GM23338 (cell line): ENCODE measurements around the gene ERC2. TPM values are rescaled to one million over a fixed set of nuclear protein-coding genes. Genes with fewer than 3 reads are reported as not detected.

Experiments
- ATAC-seq: fragments of 200-7000 bp; cut with Tn5 transposase; 3 replicates; pipeline ENCODE4 v1.9.1; 2020
- DNase-seq: peaks from one replicate; pipeline ENCODE4 v3.0.0-alpha.2; 2015; ENCODE audit warnings: low spot score
- H2AFZ ChIP-seq: fragments of 200-600 bp; sonication (generic); 2 replicates; pipeline ENCODE4 v1.8.0; 2016; ENCODE audit warnings: antibody characterized with exemption, mild to moderate bottlenecking, moderate library complexity
- H3F3A ChIP-seq: fragments of 200-600 bp; sonication (generic); replicated peaks from 2 replicates; pipeline ENCODE4 v1.8.0; 2017; ENCODE audit warnings: antibody characterized with exemption, mixed run types, low read depth
- H3K27ac ChIP-seq: fragments of 200-600 bp; sonication (generic); 2 replicates; pipeline ENCODE4 v1.6.1; 2016; ENCODE audit warnings: low read depth
- H3K27me3 ChIP-seq: fragments of 200-600 bp; sonication (generic); 2 replicates; pipeline ENCODE4 v1.8.0; 2016; ENCODE audit warnings: mild to moderate bottlenecking, mixed run types, moderate library complexity; ENCODE audit not compliant: insufficient read depth
- H3K36me3 ChIP-seq: fragments of 200-600 bp; sonication (generic); 2 replicates; pipeline ENCODE4 v1.8.0; 2016; ENCODE audit warnings: mild to moderate bottlenecking; ENCODE audit not compliant: insufficient read depth
- H3K4me1 ChIP-seq: fragments of 200-600 bp; sonication (generic); 2 replicates; pipeline ENCODE4 v1.8.0; 2016; ENCODE audit warnings: mild to moderate bottlenecking, moderate library complexity; ENCODE audit not compliant: insufficient read depth
- H3K4me2 ChIP-seq: fragments of 200-600 bp; sonication (generic); 2 replicates; pipeline ENCODE4 v1.7.1; 2017; ENCODE audit warnings: mixed run types
- H3K4me3 ChIP-seq: fragments of 200-600 bp; sonication (generic); 2 replicates; pipeline ENCODE4 v1.6.1; 2016; ENCODE audit warnings: mixed run types
- H3K79me2 ChIP-seq: fragments of 200-600 bp; sonication (generic); replicated peaks from 2 replicates; pipeline ENCODE4 v1.8.0; 2017; ENCODE audit warnings: mild to moderate bottlenecking; ENCODE audit not compliant: insufficient read depth
- H3K9me2 ChIP-seq: fragments of 200-600 bp; sonication (generic); 2 replicates; pipeline ENCODE4 v1.8.0; 2017; ENCODE audit not compliant: insufficient read depth
- H4K20me1 ChIP-seq: fragments of 200-600 bp; sonication (generic); replicated peaks from 2 replicates; pipeline ENCODE4 v1.8.0; 2017; ENCODE audit warnings: mild to moderate bottlenecking; ENCODE audit not compliant: insufficient read depth
- H3K27ac Mint-ChIP-seq: 2 replicates; pipeline ENCODE4 v1.8.0; 2020; ENCODE audit warnings: inconsistent platforms, mild to moderate bottlenecking, moderate library complexity, mixed read lengths
- H3K27me3 Mint-ChIP-seq: 3 replicates; pipeline ENCODE4 v1.8.0; 2022; ENCODE audit warnings: low read depth, mild to moderate bottlenecking, moderate library complexity, mixed read lengths, inconsistent platforms; ENCODE audit not compliant: insufficient read depth, poor library complexity
- H3K36me3 Mint-ChIP-seq: 3 replicates; pipeline ENCODE4 v1.8.0; 2021; ENCODE audit warnings: low read depth, mild to moderate bottlenecking, inconsistent platforms, moderate library complexity, mixed read lengths
- H3K4me1 Mint-ChIP-seq: 3 replicates; pipeline ENCODE4 v1.8.0; 2020; ENCODE audit warnings: mild to moderate bottlenecking, inconsistent platforms, mixed read lengths
- H3K4me3 Mint-ChIP-seq: 3 replicates; pipeline ENCODE4 v1.8.0; 2021; ENCODE audit warnings: moderate library complexity, mild to moderate bottlenecking, inconsistent platforms, mixed read lengths
- H3K9me3 Mint-ChIP-seq: 3 replicates; pipeline ENCODE4 v1.8.0; 2020; ENCODE audit warnings: moderate library complexity, mild to moderate bottlenecking, inconsistent platforms, mixed read lengths
- CREB1 ChIP-seq: fragments of 250-450 bp; sonication (Bioruptor Pico); IDR thresholded peaks from 2 replicates; pipeline ENCODE4 v1.5.0; 2020; ENCODE audit warnings: low read depth, mild to moderate bottlenecking, moderate library complexity
- CTCF ChIP-seq, 2 experiments: fragments of 200-600 bp in 1 of 2; sonication (generic) in 1 of 2; conservative IDR thresholded peaks; 2 replicates each; pipeline versions ENCODE4 v1.5.1 to v1.6.1; 2016 to 2017; ENCODE audit warnings: antibody characterized with exemption in 2 of 2, low read depth in 2 of 2, mild to moderate bottlenecking in 2 of 2, moderate library complexity in 1 of 2
- ETS1 ChIP-seq: IDR thresholded peaks from 2 replicates; pipeline ENCODE4 v1.6.1; 2016; ENCODE audit warnings: antibody characterized with exemption
- EZH2 ChIP-seq: fragments of 200-600 bp; sonication (generic); IDR thresholded peaks from one replicate; pipeline ENCODE4 v1.8.0; 2017; ENCODE audit warnings: antibody characterized with exemption, mild to moderate bottlenecking, low read depth; ENCODE audit not compliant: unreplicated experiment
- EZH2phosphoT487 ChIP-seq: fragments of 200-600 bp; sonication (generic); IDR thresholded peaks from one replicate; pipeline ENCODE4 v1.8.1; 2018; ENCODE audit warnings: antibody characterized with exemption; ENCODE audit not compliant: unreplicated experiment
- JUNB ChIP-seq: IDR thresholded peaks from one replicate; pipeline ENCODE4 v1.6.1; 2016; ENCODE audit warnings: antibody characterized with exemption; ENCODE audit not compliant: unreplicated experiment
- NANOG ChIP-seq: IDR thresholded peaks from 2 replicates; pipeline ENCODE4 v1.6.1; 2016; ENCODE audit warnings: antibody characterized with exemption, borderline replicate concordance
- POLR2AphosphoS5 ChIP-seq: IDR thresholded peaks from 2 replicates; pipeline ENCODE4 v1.6.1; 2016; ENCODE audit warnings: antibody characterized with exemption, low read depth
- REST ChIP-seq: IDR thresholded peaks from one replicate; pipeline ENCODE4 v1.6.1; 2018; ENCODE audit warnings: antibody characterized with exemption; ENCODE audit not compliant: unreplicated experiment
- STAT1 ChIP-seq: IDR thresholded peaks from one replicate; pipeline ENCODE4 v1.6.1; 2016; ENCODE audit warnings: antibody characterized with exemption; ENCODE audit not compliant: unreplicated experiment
- ZNF114 ChIP-seq: fragments of 250-450 bp; sonication (Bioruptor Pico); IDR thresholded peaks from 2 replicates; pipeline ENCODE4 v1.5.0; 2020; ENCODE audit warnings: mild to moderate bottlenecking, moderate library complexity
- ZNF331 ChIP-seq: fragments of 250-450 bp; sonication (Bioruptor Pico); IDR thresholded peaks from 2 replicates; pipeline ENCODE4 v1.5.0; 2020; ENCODE audit warnings: low read depth, mild to moderate bottlenecking, moderate library complexity
- polyA plus RNA-seq: library from polyadenylated mRNA; unstranded; fragments of >200 nt; fragmentation: Nextera tagmentation; extraction: Ambion mirVana; gene quantifications from 2 replicates; pipeline ENCODE4 v1.2.1, GENCODE V29; 2016
- total RNA-seq: library from RNA; depleted of rRNA; stranded (reverse); fragments of >200 nt; shearing (Covaris generic); gene quantifications from 2 replicates; pipeline ENCODE4 v1.2.3, GENCODE V29; 2014

Gene ERC2
- total and polyA plus RNA-seq, 2 experiments from 2014 or later: 11.8 to 13.7 TPM

GRCh38 chr3:56484122-56484521, 15.9 kb upstream of the ERC2 start:
- H3F3A ChIP-seq: no peaks in the 10 kb centered on the region
- H3K9me3 Mint-ChIP-seq: no peaks in the 10 kb centered on the region
- H3K4me1 ChIP-seq: no peaks in the 10 kb centered on the region
- H3K4me1 Mint-ChIP-seq: peaks cover 3% of the 10 kb centered on the region; the same call in 2 of the 3 replicates
- H3K4me3 Mint-ChIP-seq: no peak overlapping the region
- no peak overlapping the region for H3K4me2 ChIP-seq
- H3K36me3 Mint-ChIP-seq: no peaks in the 10 kb centered on the region
- H3K27me3 ChIP-seq: no peaks in the 10 kb centered on the region
- ATAC-seq: no peak
- no peaks in the 10 kb centered on the region for H4K20me1 ChIP-seq
- H3K4me3 ChIP-seq: no peak overlapping the region
- H3K27ac Mint-ChIP-seq: no peak overlapping the region
- peaks cover 6% of the 10 kb centered on the region for H3K27me3 Mint-ChIP-seq
- no peaks in the 10 kb centered on the region for H3K79me2 ChIP-seq
- H3K27ac ChIP-seq: no peak overlapping the region
- DNase-seq: no peak
- TF ChIP-seq ZNF331 (CRISPR knock-in tag) (no peak), ZNF114 (no peak), CREB1 (CRISPR knock-in tag) (no peak), NANOG (no peak), STAT1 (no peak), EZH2 (no peak), EZH2phosphoT487 (no peak), POLR2AphosphoS5 (no peak)
- no peak overlapping the region for H2AFZ ChIP-seq
- no peaks in the 10 kb centered on the region for H3K36me3 ChIP-seq
- H3K9me2 ChIP-seq: no peaks in the 10 kb centered on the region

GRCh38 chr3:56477646-56478045, 9.4 kb upstream of the ERC2 start:
- H3K9me2 ChIP-seq: no peaks in the 10 kb centered on the region
- peaks cover 22% of the 10 kb centered on the region for H3K4me1 Mint-ChIP-seq
- H3K4me3 Mint-ChIP-seq: no peak overlapping the region
- H3K4me1 ChIP-seq: peaks cover 22% of the 10 kb centered on the region
- no peak overlapping the region for H3K4me3 ChIP-seq
- H3K27ac ChIP-seq: no peak overlapping the region
- no peak for TF ChIP-seq REST
- no peak for TF ChIP-seq ZNF114
- TF ChIP-seq POLR2AphosphoS5: no peak
- no peak for TF ChIP-seq ZNF331 (CRISPR knock-in tag)
- no peak for TF ChIP-seq NANOG
- no peak for TF ChIP-seq JUNB
- TF ChIP-seq ETS1: no peak
- TF ChIP-seq CREB1 (CRISPR knock-in tag): no peak
- TF ChIP-seq EZH2: no peak
- TF ChIP-seq STAT1: no peak
- no peak for TF ChIP-seq EZH2phosphoT487
- no peak for TF ChIP-seq CTCF (conservative IDR thresholded peaks at IDR 0.05; ENCODE audit: low read depth in 2 of 2)
- H3K36me3 Mint-ChIP-seq: no peaks in the 10 kb centered on the region
- H3K27me3 ChIP-seq: no peaks in the 10 kb centered on the region
- no peak overlapping the region for H2AFZ ChIP-seq
- no peak overlapping the region for H3K27ac Mint-ChIP-seq
- no peaks in the 10 kb centered on the region for H3K9me3 Mint-ChIP-seq
- H3K79me2 ChIP-seq: no peaks in the 10 kb centered on the region
- DNase-seq (no peak), ATAC-seq (no peak)
- no peaks in the 10 kb centered on the region for H3K36me3 ChIP-seq
- H3K27me3 Mint-ChIP-seq: no peaks in the 10 kb centered on the region
- no peak overlapping the region for H3K4me2 ChIP-seq
- no peaks in the 10 kb centered on the region for H4K20me1 ChIP-seq
- no peaks in the 10 kb centered on the region for H3F3A ChIP-seq
